ENCODE data around the gene CDH20. TPM values are rescaled to one million over a fixed set of nuclear protein-coding genes. Genes with fewer than 3 reads are reported as not detected.
"Not testable (repeated sequence)": the region's sequence is repeated elsewhere in the genome, so short reads cannot be mapped to it uniquely, and the experiment has no call there.

The CDH20 gene
- total and polyA plus RNA-seq, 2 experiments from 2014 or later = 1.3 to 3.6 TPM

- Histone ChIP-seq H4K20me1 (ENCODE audit: insufficient read depth, poor library complexity, severe bottlenecking) (no peaks in the 10 kb centered on the region), H3K27me3 (no peaks in the 10 kb centered on the region), H3K9me3 (ENCODE audit: low read depth) (no peaks in the 10 kb centered on the region), H3K4me1 (ENCODE audit: insufficient read depth) (no peaks in the 10 kb centered on the region), H3K9me2 (replicated peaks; ENCODE audit: insufficient read depth) (no peaks in the 10 kb centered on the region), H3K36me3 (replicated peaks; ENCODE audit: insufficient read depth, low read depth) (no peaks in the 10 kb centered on the region), H3K4me2 (no peak overlapping the region), H2AFZ (no peak overlapping the region), H3K4me3 (no peak overlapping the region), H3K27ac (no peak overlapping the region), H3K79me2 (no peaks in the 10 kb centered on the region)
- DNase-seq (ENCODE audit: low spot score) = no peak
- TF ChIP-seq EZH2 (IDR thresholded peaks at IDR 0.05; ENCODE audit: borderline replicate concordance) = no peak
- TF ChIP-seq, protein P1, sequence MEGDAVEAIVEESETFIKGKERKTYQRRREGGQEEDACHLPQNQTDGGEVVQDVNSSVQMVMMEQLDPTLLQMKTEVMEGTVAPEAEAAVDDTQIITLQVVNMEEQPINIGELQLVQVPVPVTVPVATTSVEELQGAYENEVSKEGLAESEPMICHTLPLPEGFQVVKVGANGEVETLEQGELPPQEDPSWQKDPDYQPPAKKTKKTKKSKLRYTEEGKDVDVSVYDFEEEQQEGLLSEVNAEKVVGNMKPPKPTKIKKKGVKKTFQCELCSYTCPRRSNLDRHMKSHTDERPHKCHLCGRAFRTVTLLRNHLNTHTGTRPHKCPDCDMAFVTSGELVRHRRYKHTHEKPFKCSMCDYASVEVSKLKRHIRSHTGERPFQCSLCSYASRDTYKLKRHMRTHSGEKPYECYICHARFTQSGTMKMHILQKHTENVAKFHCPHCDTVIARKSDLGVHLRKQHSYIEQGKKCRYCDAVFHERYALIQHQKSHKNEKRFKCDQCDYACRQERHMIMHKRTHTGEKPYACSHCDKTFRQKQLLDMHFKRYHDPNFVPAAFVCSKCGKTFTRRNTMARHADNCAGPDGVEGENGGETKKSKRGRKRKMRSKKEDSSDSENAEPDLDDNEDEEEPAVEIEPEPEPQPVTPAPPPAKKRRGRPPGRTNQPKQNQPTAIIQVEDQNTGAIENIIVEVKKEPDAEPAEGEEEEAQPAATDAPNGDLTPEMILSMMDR (IDR thresholded peaks at IDR 0.05; ENCODE audit: poor library complexity) = no peak
- no peak for TF ChIP-seq EZH2phosphoT487 (IDR thresholded peaks at IDR 0.05; ENCODE audit: low read depth, severe bottlenecking, unreplicated experiment)
- 89% methylated on average over 2 of the region's 2 CpGs for WGBS (ENCODE audit: low lambda C conversion rate, missing lambda C conversion rate)
Observed at GRCh38 chr18:61368001-61368400, 34.8 kb downstream of the CDH20 start.

DNA sequence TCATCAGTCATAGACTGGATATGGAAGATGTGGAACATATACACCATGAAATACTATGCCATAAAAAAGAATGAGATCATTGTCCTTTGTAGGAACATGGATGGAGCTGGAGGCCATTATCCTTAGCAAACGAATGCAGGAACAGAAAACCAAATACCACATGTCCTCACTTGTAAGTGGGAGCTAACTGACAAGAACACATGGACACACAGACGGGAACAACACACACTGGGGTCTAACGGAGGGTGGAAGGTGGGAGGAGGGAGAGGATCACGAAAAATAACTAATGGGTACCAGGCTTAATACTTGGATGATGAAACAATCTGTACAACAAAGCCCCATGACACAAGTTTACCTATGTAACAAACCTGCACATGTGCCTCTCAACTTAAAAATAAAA lies 36.4 kb downstream of the CDH20 start:
- not testable (repeated sequence) for H2AFZ ChIP-seq; H3K27me3 ChIP-seq; DNase-seq (ENCODE audit: low spot score); H3K27ac ChIP-seq; H3K4me1 ChIP-seq (ENCODE audit: insufficient read depth); H3K36me3 ChIP-seq (replicated peaks; ENCODE audit: insufficient read depth, low read depth); H3K9me3 ChIP-seq (ENCODE audit: low read depth); H3K79me2 ChIP-seq; H3K4me3 ChIP-seq; H4K20me1 ChIP-seq (ENCODE audit: insufficient read depth, poor library complexity, severe bottlenecking); H3K9me2 ChIP-seq (replicated peaks; ENCODE audit: insufficient read depth); H3K4me2 ChIP-seq
- 64% methylated on average over 4 of the region's 4 CpGs for WGBS (ENCODE audit: low lambda C conversion rate, missing lambda C conversion rate)

GRCh38 chr18:61371111-61371510 lies 37.9 kb downstream of the CDH20 start:
- Histone ChIP-seq H3K27me3 (no peaks in the 10 kb centered on the region), H3K4me3 (no peak overlapping the region), H3K79me2 (no peaks in the 10 kb centered on the region), H3K4me1 (ENCODE audit: insufficient read depth) (no peaks in the 10 kb centered on the region), H3K9me2 (replicated peaks; ENCODE audit: insufficient read depth) (no peaks in the 10 kb centered on the region), H3K36me3 (replicated peaks; ENCODE audit: insufficient read depth, low read depth) (no peaks in the 10 kb centered on the region), H3K4me2 (no peak overlapping the region), H3K9me3 (ENCODE audit: low read depth) (no peaks in the 10 kb centered on the region), H4K20me1 (ENCODE audit: insufficient read depth, poor library complexity, severe bottlenecking) (no peaks in the 10 kb centered on the region), H2AFZ (no peak overlapping the region), H3K27ac (no peak overlapping the region)
- no peak for DNase-seq (ENCODE audit: low spot score)
- TF ChIP-seq EZH2 (IDR thresholded peaks at IDR 0.05; ENCODE audit: borderline replicate concordance) (no peak), EZH2phosphoT487 (IDR thresholded peaks at IDR 0.05; ENCODE audit: low read depth, severe bottlenecking, unreplicated experiment) (no peak)
- TF ChIP-seq, protein P1 (IDR thresholded peaks at IDR 0.05; ENCODE audit: poor library complexity) = no peak
- 91% methylated on average over 2 of the region's 2 CpGs for WGBS (ENCODE audit: low lambda C conversion rate, missing lambda C conversion rate)

DNA sequence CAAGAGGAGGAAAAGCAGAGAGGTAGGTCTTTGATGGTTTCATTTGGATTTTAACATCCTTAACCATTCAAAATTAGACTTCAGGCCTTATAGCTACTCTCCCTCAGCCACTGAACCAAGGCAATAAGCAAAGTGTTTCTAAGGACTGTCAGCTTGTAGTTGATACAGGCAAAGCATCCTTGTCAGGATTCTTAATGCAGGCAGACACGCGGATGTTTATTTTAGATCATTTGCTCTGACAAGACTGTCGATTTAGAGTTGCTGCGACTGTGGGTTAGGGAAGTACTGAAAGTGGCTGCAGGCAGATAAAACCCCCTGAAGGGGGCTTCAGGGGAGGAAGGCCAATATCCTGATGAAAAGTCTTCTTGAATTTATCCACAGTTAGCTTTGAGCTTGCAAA lies 46.6 kb downstream of the CDH20 start:
- no peaks in the 10 kb centered on the region for H3K36me3 ChIP-seq (replicated peaks; ENCODE audit: insufficient read depth, low read depth)
- no peaks in the 10 kb centered on the region for H3K79me2 ChIP-seq
- H2AFZ ChIP-seq = no peak overlapping the region
- TF ChIP-seq, protein P1 (IDR thresholded peaks at IDR 0.05; ENCODE audit: poor library complexity) = no peak
- TF ChIP-seq EZH2phosphoT487 (IDR thresholded peaks at IDR 0.05; ENCODE audit: low read depth, severe bottlenecking, unreplicated experiment) (no peak), EZH2 (IDR thresholded peaks at IDR 0.05; ENCODE audit: borderline replicate concordance) (no peak)
- H3K27ac ChIP-seq = no peak overlapping the region
- H3K27me3 ChIP-seq = no peaks in the 10 kb centered on the region
- no peaks in the 10 kb centered on the region for H3K4me1 ChIP-seq (ENCODE audit: insufficient read depth)
- no peaks in the 10 kb centered on the region for H4K20me1 ChIP-seq (ENCODE audit: insufficient read depth, poor library complexity, severe bottlenecking)
- H3K4me3 ChIP-seq = no peak overlapping the region
- no peak for DNase-seq (ENCODE audit: low spot score)
- H3K9me3 ChIP-seq (ENCODE audit: low read depth) = no peaks in the 10 kb centered on the region
- H3K4me2 ChIP-seq = no peak overlapping the region
- 47% methylated on average over 4 of the region's 4 CpGs for WGBS (ENCODE audit: low lambda C conversion rate, missing lambda C conversion rate)
- no peaks in the 10 kb centered on the region for H3K9me2 ChIP-seq (replicated peaks; ENCODE audit: insufficient read depth)

Measured in hepatocyte (in vitro differentiated cells).